Esophagus muscularis mucosa (tissue), 4 donors: ENCODE measurements around the gene MMP23B.

Source experiments
- CTCF ChIP-seq, 3 experiments: fragments of 200-600 bp in 2 of 3; fragments of 450-650 bp in 1 of 3; sonication (generic) in 2 of 3; IDR thresholded peaks; one replicate each; pipeline ENCODE4 v1.5.1; 2017 to 2019; ENCODE audit warnings: antibody characterized with exemption in 3 of 3, mild to moderate bottlenecking in 2 of 3, moderate library complexity in 1 of 3
- EP300 ChIP-seq: sonication (generic); formaldehyde crosslinking; IDR thresholded peaks from one replicate; pipeline ENCODE4 v1.6.1; 2017; ENCODE audit warnings: antibody characterized with exemption
- POLR2A ChIP-seq: fragments of 450-650 bp; IDR thresholded peaks from one replicate; pipeline ENCODE4 v1.6.1; 2017; ENCODE audit warnings: antibody characterized with exemption, moderate library complexity, mild to moderate bottlenecking, low read depth
- POLR2AphosphoS5 ChIP-seq, 2 donors: sonication (generic); formaldehyde crosslinking; IDR thresholded peaks; one replicate each; pipeline ENCODE4 v1.6.1; 2017; ENCODE audit warnings: antibody characterized with exemption in 2 of 2

GRCh38 chr1:1600861-1601563 is 31.0 kb upstream of the MMP23B start:
- TF ChIP-seq POLR2A (no peak), CTCF (IDR thresholded peaks at IDR 0.05) (no peak), EP300 (no peak), POLR2AphosphoS5 (IDR thresholded peaks at IDR 0.05) (no peak)
